ENCODE data around the gene SNF8.

SNF8 gene

GRCh38 chr17:48929812-48930165 is 14.9 kb downstream of the SNF8 start:
- no peak for DNase-seq

GRCh38 chr17:48928876-48929811 is 15.5 kb downstream of the SNF8 start:
- no peak for DNase-seq

DNA sequence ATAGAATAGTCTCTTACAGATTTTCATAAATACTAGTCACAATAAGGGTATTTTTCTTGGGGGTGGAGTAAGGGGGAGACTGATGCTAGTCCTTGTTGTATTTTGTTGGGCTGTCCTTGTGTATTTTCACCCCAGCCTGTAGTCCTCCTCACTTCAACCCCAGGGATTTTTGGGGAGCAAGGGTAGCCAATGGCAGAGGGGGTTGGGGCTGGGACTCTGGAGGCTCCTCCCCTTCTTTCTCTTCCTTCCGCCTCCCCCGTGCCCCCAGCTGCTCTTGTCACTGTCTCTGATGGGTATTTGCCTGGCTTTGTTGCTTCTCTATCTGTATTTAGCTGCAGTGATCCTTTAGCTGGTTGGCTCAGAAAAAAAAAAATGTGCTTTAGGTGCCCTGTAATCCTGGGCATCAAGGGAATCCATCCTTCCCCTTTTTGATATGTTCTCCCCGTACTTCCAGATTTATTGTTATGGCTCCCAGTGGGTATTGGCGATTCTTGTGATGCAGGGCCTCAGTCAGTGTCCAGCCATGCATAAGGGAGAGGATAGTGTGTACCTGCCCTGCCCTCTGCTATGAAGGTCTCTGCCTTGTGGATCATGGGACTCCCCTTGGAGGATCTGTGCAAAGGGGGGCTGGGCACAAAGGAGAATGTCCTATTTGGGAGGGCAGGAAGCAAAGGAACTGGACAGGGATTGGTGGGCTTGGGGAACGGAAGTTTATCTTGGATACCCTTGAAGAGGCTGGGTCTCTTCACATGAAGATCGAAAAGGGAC is 16.5 kb downstream of the SNF8 start:
- DNase-seq: no peak

- no peak for DNase-seq
These were observed 18.7 kb downstream of the SNF8 start for GRCh38 chr17:48925991-48926342.

GRCh38 chr17:48925251-48925990 is 19.2 kb downstream of the SNF8 start:
- no peak for DNase-seq

- no peak for DNase-seq
These were observed 29.0 kb downstream of the SNF8 start for GRCh38 chr17:48915459-48916282.

DNA sequence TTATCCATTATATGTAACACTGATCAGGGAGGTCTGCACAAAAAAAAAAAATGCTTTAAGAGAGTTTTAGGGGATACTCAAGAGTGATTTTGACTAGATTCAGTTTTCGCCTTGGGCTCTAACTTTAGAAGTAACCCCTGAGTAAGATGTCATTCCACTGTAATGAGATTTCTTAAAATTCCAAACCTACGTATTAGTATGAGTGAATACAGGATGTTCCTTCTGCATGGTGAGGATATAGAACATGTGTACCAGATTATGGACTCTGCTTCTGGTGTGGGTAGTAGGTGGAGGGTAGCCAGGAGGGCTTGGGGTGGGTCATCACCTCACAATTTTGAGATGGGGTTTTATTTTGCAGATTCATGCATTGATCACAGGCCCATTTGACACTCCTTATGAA is 32.2 kb downstream of the SNF8 start:
- no peak for DNase-seq

DNA sequence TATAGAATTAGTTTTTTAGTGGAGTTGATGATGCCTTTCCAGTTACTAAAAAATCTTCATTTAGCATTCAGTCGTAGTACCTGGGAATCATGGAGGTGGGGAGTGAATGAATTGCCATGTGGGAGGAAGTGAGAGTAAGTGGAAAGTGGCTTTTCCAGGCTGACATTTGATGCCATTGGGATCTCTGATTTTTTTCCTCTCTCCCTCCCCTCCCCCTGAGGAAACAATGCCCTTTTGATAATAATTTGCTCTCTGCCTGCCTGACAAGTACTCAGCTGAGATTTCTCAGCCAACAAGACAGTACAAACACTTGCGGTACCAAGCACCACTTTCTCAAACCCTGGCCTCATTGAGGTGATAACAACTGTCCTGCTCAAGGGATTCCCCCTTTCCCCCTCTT is 34.3 kb downstream of the SNF8 start:
- DNase-seq: peak in 11 of 51 donors; percentile 10 to 69 (median 20)

DNA sequence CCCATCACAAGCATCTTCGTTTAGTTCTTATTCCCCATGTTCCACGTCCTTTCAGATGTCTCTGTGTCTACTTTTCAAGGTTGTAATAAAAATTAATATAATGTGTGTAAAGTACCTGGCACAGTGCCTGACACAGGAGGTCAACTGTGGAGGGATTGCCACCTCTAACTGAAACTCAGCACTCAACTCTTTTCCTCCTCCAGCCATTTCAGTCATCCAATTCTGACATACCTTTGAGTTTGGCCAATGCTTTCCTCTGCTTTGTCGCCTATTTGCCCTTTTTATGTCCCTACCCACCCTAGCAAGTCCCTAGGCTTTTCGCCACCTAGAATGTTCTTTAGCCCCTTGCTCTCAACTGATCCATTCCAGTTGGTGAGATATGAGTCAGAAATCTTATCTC is 34.9 kb downstream of the SNF8 start:
- DNase-seq: no peak

- DNase-seq: peak in 41 of 51 donors; percentile 7 to 66 (median 38)
These were observed 35.7 kb downstream of the SNF8 start for GRCh38 chr17:48908853-48909394.

- peak; percentile 67 to 98 (median 92) for DNase-seq
These were observed 36.4 kb downstream of the SNF8 start, which contains the start of gene UBE2Z for GRCh38 chr17:48908047-48908843. UBE2Z (plus strand) TSS chr17:48908407; CDS start chr17:48908504, 97 bp downstream.

- no peak for DNase-seq
These were observed 37.0 kb downstream of the SNF8 start for GRCh38 chr17:48907713-48908046.

GRCh38 chr17:48905987-48906515 is 38.6 kb downstream of the SNF8 start:
- no peak for DNase-seq

DNA sequence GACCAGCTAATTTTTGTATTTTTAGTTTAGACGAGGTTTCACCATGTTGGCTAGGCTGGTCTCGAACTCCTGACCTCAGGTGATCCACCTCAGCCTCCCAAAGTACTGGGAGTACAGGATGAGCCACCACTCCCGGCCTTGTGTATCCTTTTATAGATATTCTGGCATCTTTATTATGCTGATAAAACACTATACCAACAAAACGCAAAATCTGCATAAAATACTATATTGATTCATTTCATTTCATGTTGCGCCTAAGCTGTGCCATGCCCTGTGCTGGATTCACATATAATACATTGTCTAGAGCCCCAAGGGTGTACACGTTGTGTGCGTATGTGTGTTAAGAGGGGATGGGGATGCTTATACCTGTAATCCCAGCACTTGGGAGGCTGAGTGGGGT is 40.2 kb downstream of the SNF8 start:
- no peak for DNase-seq

DNA sequence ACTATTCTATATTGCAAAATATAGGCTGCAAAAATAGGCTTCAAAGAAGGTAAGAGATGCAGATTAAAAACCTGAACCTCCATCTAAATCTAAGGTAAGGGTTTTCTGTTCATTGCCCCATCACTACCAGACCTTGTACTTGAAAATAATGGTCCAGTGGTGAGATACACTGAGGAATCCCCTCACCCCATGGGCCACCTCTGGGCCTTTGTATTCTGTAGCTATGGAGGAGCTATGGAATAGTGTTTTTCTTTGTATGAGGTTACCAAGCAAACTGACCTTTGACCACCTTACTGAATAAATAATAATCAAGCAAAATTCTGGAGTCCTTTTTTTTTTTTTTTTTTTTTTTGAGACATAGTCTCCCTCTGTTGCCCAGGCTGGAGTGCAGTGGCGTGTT is 41.2 kb downstream of the SNF8 start:
- no peak for DNase-seq

DNA sequence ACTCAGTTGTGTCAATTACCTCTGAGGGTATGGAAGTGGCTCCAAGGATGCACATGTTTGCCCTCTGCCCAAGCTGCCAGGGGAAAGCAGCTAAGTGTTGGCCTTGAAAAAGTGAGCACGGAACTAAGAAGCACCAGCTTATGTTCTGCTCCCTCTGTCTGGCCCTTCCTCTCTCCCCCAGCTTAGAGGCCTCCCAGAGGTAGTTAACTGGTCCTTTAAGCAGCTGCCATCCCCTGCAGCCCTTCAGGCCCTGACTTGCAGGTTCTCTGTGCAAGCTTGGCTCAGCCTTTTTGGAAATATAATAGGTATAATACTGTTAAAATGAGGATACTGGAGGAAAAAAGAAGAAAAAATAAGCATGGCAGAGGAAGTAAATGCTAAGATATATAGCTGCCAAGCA is 43.4 kb downstream of the SNF8 start:
- DNase-seq: no peak

DNA sequence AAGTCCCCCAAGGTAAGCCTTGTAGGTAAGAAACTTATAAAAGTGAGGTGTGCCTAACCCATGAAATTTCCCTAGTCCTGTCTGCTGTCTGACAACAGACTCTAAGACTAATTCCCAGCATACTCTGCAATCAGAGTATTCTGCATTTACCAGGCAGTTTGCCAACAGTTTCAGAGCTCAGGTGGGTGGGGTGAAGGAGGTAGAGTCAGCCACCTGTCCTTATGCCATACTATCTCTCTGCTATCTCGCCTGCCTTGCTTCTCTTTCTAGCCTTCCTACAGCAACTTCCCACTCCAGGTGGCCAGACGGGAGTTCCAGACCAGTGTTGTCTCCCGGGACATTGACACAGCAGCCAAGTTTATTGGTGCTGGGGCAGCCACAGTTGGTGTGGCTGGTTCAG is 49.8 kb downstream of the SNF8 start:
- DNase-seq: no peak

DNA sequence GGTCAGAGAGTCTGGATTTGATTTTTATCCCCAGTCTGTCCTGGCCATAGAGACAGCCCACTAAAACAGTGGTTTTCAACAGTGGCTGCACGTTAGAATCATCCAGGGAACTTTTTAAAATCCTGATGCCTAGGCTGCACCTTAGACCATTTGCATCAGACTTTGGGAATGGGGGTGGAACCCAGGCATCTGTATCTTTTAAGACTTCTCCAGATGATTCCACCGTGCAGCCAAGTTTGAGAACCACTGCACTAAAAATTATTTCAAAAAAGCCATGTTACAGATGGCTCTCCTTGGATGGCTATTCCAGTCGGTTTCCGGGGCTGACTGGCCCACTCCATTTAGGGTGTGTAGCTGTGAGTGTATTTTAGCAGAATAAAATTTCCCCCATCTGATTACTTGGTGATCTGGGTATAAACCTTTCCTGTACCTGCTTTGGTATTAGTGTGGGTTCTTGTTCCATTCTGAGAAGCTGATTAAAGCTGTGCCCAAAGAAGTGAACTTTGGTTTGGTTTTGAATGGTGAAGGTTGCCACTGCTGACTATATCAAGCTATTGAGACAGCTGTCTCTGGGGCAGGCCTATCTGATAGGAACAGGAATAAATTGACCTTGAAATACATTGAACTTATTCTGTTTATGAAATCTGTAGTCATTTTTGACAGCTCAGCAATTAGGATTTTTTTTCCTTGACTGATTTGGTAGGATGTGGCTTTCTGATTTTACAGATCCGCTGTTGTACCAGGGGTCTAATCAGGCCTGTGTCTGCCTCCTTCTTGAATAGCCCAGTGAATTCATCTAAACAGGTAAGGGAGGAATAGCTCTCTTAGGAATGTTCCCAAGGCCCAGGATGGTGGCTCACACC is 50.8 kb downstream of the SNF8 start:
- no peak for DNase-seq
